GM23338 (cell line): Measurements from ENCODE around the gene PDE3B.

Source experiments
- EZH2 ChIP-seq: fragments of 200-600 bp; sonication (generic); IDR thresholded peaks from one replicate; pipeline ENCODE4 v1.8.0; 2017; ENCODE audit warnings: antibody characterized with exemption, mild to moderate bottlenecking, low read depth; ENCODE audit not compliant: unreplicated experiment
- EZH2phosphoT487 ChIP-seq: fragments of 200-600 bp; sonication (generic); IDR thresholded peaks from one replicate; pipeline ENCODE4 v1.8.1; 2018; ENCODE audit warnings: antibody characterized with exemption; ENCODE audit not compliant: unreplicated experiment
- POLR2AphosphoS5 ChIP-seq: IDR thresholded peaks from 2 replicates; pipeline ENCODE4 v1.6.1; 2016; ENCODE audit warnings: antibody characterized with exemption, low read depth
- TF ChIP-seq, protein P1 (sequence below), 2 experiments: fragments of 200-600 bp in 1 of 2; sonication (generic) in 1 of 2; conservative IDR thresholded peaks; 2 replicates each; pipeline versions ENCODE4 v1.5.1 to v1.6.1; 2016 to 2017; ENCODE audit warnings: antibody characterized with exemption in 2 of 2, low read depth in 2 of 2, mild to moderate bottlenecking in 2 of 2, moderate library complexity in 1 of 2
- TF ChIP-seq, protein P2 (sequence below): IDR thresholded peaks from 2 replicates; pipeline ENCODE4 v1.6.1; 2016; ENCODE audit warnings: antibody characterized with exemption

DNA sequence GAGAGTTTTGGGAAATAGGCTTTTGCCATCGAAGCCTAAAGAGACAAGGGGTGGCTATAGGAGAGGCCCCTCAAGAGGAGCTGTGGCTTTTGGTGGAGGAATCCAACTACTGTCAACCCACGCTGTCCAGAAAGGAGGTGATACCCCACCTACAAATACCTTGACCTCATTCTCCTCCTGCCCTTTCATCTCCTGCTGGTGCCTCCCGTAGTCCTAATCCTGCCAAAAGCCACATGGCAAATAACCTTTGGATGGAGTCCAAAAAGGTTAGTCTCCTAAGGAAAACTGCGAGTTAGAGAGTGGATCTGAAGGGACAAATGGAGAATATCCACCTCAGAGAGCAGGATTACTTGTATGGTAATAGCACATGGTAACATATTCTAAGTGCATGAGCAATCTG lies 112.7 kb downstream of the PDE3B start:
- TF ChIP-seq, protein P1, sequence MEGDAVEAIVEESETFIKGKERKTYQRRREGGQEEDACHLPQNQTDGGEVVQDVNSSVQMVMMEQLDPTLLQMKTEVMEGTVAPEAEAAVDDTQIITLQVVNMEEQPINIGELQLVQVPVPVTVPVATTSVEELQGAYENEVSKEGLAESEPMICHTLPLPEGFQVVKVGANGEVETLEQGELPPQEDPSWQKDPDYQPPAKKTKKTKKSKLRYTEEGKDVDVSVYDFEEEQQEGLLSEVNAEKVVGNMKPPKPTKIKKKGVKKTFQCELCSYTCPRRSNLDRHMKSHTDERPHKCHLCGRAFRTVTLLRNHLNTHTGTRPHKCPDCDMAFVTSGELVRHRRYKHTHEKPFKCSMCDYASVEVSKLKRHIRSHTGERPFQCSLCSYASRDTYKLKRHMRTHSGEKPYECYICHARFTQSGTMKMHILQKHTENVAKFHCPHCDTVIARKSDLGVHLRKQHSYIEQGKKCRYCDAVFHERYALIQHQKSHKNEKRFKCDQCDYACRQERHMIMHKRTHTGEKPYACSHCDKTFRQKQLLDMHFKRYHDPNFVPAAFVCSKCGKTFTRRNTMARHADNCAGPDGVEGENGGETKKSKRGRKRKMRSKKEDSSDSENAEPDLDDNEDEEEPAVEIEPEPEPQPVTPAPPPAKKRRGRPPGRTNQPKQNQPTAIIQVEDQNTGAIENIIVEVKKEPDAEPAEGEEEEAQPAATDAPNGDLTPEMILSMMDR (conservative IDR thresholded peaks at IDR 0.05; ENCODE audit: low read depth in 2 of 2), result no peak
- TF ChIP-seq EZH2phosphoT487, result no peak
- no peak for TF ChIP-seq POLR2AphosphoS5
- TF ChIP-seq EZH2, result no peak
- TF ChIP-seq, protein P2, sequence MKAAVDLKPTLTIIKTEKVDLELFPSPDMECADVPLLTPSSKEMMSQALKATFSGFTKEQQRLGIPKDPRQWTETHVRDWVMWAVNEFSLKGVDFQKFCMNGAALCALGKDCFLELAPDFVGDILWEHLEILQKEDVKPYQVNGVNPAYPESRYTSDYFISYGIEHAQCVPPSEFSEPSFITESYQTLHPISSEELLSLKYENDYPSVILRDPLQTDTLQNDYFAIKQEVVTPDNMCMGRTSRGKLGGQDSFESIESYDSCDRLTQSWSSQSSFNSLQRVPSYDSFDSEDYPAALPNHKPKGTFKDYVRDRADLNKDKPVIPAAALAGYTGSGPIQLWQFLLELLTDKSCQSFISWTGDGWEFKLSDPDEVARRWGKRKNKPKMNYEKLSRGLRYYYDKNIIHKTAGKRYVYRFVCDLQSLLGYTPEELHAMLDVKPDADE, result no peak
